Measurements from ENCODE around the gene CARF. TPM values are rescaled to one million over a fixed set of nuclear protein-coding genes. Genes with fewer than 3 reads are reported as not detected.

The CARF gene
- total and polyA plus RNA-seq, 2 of the 13 experiments (the other 11 are each of a cell fraction or from before 2014, with no cell fraction given), result 3.0 to 5.4 TPM

DNA sequence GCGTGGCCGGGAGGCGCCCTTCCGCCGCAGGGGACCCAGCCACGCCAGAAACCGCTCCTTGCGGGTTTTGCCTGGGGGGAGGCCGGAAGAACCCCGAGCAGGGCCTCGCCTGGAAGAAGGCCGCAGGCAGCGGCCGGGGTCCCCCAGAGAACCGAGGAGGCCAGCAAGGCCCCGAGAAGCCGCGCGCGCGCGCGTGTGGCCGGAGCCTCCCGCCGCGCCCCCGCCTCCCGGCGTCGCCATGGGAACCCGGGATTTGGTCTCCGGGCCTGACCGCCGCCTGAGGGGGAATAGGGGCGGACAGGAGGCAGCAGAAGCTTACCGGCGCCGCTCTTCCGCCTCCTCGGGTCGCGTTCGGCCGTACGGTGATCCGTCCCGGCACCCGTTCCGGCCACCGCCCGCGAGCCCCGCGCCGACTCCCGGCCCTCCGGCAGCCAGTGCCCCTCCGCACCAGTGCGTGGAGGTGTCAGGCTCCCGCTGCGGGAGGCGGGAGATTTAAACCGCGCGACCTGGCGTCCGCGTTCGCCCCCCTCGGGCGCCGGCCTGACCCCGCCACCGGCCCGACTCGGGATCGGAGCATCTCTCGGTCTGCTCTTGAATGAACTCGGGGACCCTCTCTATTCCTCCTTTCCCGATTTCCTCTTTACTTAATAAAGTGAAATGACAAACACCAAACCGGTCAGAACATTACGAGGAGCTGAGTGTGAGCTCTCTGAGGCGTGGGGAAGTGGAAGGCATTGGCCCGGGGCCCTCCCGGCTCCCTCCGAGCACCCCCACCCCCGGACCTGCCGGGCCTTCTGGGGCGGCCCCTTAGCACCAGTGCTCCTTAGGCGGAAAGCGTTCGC, 40.6 kb upstream of the CARF start, which contains the start of gene ICA1L (continued):
- TF ChIP-seq ZNF407 (CRISPR knock-in tag; IDR thresholded peaks at IDR 0.05; ENCODE audit: not compliant biosample characterization), result peak; percentile 63
- peak; percentile 15; the same call in 1 of the 2 replicates for TF ChIP-seq MAFG (CRISPR knock-in tag; IDR thresholded peaks at IDR 0.05)
- TF ChIP-seq TRAFD1 (CRISPR knock-in tag; IDR thresholded peaks at IDR 0.05; ENCODE audit: borderline replicate concordance), result no peak
- no peak for TF ChIP-seq HMG20B (CRISPR knock-in tag; conservative IDR thresholded peaks at IDR 0.05)
- TF ChIP-seq ZNF224 (CRISPR knock-in tag; IDR thresholded peaks at IDR 0.05), result no peak
- TF ChIP-seq ZNF572 (CRISPR knock-in tag; IDR thresholded peaks at IDR 0.05), result no peak
- no peak; the same call in 1 of the 2 replicates for TF ChIP-seq ZSCAN29 (CRISPR knock-in tag; conservative IDR thresholded peaks at IDR 0.05)
- TF ChIP-seq ZNF75D (CRISPR knock-in tag; IDR thresholded peaks at IDR 0.05; ENCODE audit: borderline replicate concordance), result no peak
- TF ChIP-seq KDM5A (IDR thresholded peaks at IDR 0.05; ENCODE audit: borderline replicate concordance, low read length), result peak; percentile 43; the same call in 1 of the 2 replicates
- no peak for TF ChIP-seq ZNF383 (CRISPR knock-in tag; IDR thresholded peaks at IDR 0.05; ENCODE audit: borderline replicate concordance)
- no peak for TF ChIP-seq ZBTB43 (CRISPR knock-in tag; conservative IDR thresholded peaks at IDR 0.05)
- TF ChIP-seq ARID2 (CRISPR knock-in tag; IDR thresholded peaks at IDR 0.05; ENCODE audit: borderline replicate concordance), result no peak; the same call in 1 of the 2 replicates
- TF ChIP-seq CAMTA2 (CRISPR knock-in tag; IDR thresholded peaks at IDR 0.05; ENCODE audit: borderline replicate concordance), result peak; percentile 70; the same call in 1 of the 2 replicates
- TF ChIP-seq SNRNP70 (IDR thresholded peaks at IDR 0.05; ENCODE audit: low read depth, low read length), result no peak
- no peak for TF ChIP-seq GMEB2 (CRISPR knock-in tag; IDR thresholded peaks at IDR 0.05; ENCODE audit: low read depth)

Measured in HepG2 (cell line).